ENCODE data around the gene KLF18. TPM values are rescaled to one million over a fixed set of nuclear protein-coding genes. Genes with fewer than 3 reads are reported as not detected.
"Not testable (repeated sequence)": the region's sequence is repeated elsewhere in the genome, so short reads cannot be mapped to it uniquely, and the experiment has no call there.

Gene KLF18
- not detected for total RNA-seq

DNA sequence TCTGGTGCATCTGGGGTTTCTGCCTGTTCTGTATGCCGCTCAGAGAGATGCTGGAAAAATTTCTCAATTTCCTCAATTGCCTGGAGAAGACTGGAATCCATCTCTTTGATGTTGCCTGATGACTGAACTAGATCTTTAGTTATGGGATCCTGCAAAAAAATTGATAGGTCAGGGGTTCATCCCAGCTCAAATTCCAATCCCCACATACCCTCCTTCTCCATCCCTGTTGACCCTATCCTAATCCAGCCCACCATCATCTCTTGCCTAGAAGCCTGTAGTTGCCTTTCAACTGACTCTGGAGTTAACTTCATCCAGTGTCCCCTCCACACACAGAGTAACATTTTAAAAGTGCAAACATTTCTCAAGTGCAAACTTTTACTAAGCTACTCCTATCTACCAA is at the start of gene KLF18:
TSS of gene KLF18 (minus strand) at position 101 of the 400 bp plus-strand sequence. CDS start at position 101, 0 bp downstream.
- Mint-ChIP-seq H3K36me3 (no peaks in the 10 kb centered on the region), H3K27ac (no peak within 1 kb of the TSS), H3K4me3 (no peak within 1 kb of the TSS), H3K27me3 (peaks cover 6% of the 10 kb centered on the region), H3K9me3 (peaks cover 12% of the 10 kb centered on the region), H3K4me1 (no peaks in the 10 kb centered on the region)
- no peak for DNase-seq

DNA sequence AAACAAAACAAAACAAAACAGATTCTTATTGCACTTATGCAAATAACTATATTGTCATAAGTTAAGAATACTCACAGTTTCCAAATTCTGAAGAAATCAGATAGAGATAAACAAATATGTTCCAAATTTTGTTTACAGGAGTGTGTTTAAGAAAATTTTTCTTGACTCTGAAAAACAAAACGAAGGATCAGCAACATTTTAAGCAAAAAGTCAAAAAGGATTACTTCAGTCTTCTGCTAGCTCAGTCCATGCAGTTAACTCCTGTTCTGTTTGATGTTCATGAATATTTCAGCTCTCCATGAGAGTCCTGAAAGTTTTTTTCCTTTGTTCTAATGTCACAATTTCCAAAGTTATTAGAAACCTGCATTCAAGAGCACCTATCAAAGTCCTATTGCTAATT is 33.2 kb upstream of the KLF18 start:
- H3K36me3 Mint-ChIP-seq = no peaks in the 10 kb centered on the region
- peaks cover 6% of the 10 kb centered on the region for H3K9me3 Mint-ChIP-seq
- no peaks in the 10 kb centered on the region for H3K4me1 Mint-ChIP-seq
- H3K27me3 Mint-ChIP-seq = peaks cover 11% of the 10 kb centered on the region
- no peak for DNase-seq
- H3K4me3 Mint-ChIP-seq = no peak overlapping the region
- H3K27ac Mint-ChIP-seq = no peak overlapping the region

DNA sequence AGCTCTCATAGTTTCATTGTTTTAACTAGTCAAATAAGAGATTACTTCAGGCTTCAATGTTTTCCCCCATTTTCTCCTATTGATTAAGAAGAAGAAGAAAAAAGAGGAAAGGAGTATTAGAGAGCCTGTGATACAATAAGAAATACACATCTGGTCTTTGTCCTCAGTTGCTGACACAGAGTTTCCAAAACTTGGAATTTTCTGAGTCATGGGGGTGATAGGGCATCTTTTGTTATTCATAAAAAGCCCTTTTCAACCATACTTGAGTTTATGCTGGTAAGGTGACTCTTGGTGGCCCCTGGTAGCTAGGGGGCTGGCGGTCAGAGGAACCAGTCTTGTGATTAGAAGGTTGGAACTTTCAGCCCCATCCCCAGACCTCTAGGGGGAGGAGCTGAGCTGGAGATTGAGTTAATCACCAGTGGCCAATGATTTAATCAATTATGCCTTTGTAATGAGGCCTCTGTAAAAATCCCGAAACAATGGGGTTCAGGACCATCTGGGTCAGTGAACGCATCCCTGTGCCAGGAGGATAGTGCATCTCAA is 28.9 kb upstream of the KLF18 start:
- peaks cover 12% of the 10 kb centered on the region for H3K9me3 Mint-ChIP-seq
- peaks cover 6% of the 10 kb centered on the region for H3K27me3 Mint-ChIP-seq
- no peak for DNase-seq
- no peak overlapping the region for H3K27ac Mint-ChIP-seq
- no peaks in the 10 kb centered on the region for H3K36me3 Mint-ChIP-seq
- H3K4me1 Mint-ChIP-seq = peaks cover 4% of the 10 kb centered on the region
- H3K4me3 Mint-ChIP-seq = no peak overlapping the region

DNA sequence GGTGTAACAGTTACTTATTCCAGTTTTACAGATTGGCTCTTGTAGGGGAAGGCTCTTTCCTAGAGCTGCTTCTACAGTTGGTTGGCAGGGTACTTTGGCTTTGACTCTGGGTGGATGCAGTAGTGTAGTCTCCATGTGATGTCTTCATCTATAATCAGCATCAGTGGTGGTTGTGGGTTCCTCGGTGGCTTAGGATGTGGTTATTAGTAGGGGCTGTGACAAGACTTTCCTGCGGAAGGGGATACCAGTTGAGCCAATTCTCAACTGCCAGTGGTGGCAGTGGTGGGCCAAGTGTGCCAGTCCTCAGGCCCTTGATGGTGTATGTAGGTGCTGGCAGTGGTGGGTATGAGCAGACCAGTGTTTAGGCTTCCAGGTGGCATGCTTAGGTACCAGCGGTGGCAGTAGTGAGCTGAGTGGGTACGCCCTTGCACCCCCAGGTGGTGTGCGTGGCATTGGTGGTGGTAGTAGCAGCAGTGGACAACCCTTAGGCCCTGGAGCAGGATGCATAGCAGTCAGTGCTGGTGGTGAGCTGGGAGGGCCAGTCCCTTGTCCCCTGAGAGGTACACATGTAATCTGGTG is 27.2 kb upstream of the KLF18 start:
- Mint-ChIP-seq H3K27me3 (peaks cover under 1% of the 10 kb centered on the region), H3K9me3 (peaks cover 6% of the 10 kb centered on the region), H3K4me1 (peaks cover 4% of the 10 kb centered on the region), H3K36me3 (no peaks in the 10 kb centered on the region), H3K27ac (no peak overlapping the region), H3K4me3 (no peak overlapping the region)
- no peak for DNase-seq

DNA sequence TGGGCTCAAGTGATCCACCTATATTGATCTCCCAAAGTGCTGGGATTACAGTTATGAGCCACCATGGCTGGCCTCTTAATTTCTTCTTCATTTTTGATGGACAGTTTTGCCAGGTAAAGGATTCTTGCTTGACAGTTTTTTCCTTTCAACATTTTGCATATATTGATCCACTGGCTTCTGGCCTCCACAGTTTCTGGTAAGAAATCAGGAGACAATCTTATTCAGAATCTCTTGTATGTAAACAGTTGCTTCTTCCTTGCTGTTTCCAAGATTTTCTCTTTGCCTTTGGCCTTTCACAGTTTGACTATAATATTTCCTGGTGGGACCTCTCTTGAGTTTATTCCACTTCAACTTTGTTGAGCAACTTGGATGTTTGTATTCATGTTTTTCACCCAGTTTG is 20.1 kb upstream of the KLF18 start:
- peaks cover 2% of the 10 kb centered on the region for H3K36me3 Mint-ChIP-seq
- DNase-seq = no peak
- peaks cover 3% of the 10 kb centered on the region for H3K9me3 Mint-ChIP-seq
- H3K4me3 Mint-ChIP-seq = no peak overlapping the region
- H3K4me1 Mint-ChIP-seq = no peaks in the 10 kb centered on the region
- no peaks in the 10 kb centered on the region for H3K27me3 Mint-ChIP-seq
- no peak overlapping the region for H3K27ac Mint-ChIP-seq

DNA sequence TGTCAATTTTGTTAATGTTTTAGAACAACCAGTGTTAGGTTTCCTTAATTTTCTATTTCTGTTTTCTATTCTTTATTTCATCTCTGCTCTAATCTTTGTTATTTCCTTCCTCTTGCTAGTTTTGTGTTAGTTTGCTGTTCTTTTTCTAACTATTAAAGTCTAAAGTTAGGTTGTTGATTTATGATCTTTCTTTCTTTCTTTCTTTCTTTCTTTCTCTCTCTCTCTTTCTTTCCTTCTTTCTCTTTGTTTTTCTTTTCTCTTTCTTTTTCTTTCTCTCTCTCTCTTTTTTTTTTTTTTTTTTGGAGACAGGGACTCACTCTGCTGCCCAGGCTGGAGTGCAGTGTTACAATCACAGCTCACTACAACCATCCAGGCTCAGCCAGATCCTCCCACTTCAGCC is 17.4 kb upstream of the KLF18 start:
- no peaks in the 10 kb centered on the region for H3K27me3 Mint-ChIP-seq

DNA sequence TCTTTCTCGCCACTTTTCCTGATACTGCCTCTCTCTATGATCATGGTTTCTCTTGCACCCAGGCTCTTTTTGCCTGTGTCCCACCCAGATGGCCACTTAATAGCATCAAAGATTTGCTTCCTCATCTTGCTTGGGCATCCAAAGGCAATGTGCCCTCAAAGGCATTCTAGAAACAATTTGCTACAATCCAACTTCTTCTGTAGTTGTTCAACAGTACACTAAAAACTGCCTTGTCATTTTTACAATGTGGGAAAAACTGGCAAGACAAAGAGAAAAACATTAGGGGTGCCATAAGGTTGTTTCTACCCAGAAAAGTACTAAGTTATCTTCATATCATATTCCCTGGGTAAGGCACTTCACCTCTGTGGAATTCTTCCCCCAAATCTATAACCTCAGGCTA is 16.5 kb upstream of the KLF18 start:
- Mint-ChIP-seq H3K4me3 (no peak overlapping the region), H3K9me3 (peaks cover 3% of the 10 kb centered on the region), H3K36me3 (no peaks in the 10 kb centered on the region), H3K4me1 (no peaks in the 10 kb centered on the region), H3K27ac (no peak overlapping the region), H3K27me3 (no peaks in the 10 kb centered on the region)
- no peak for DNase-seq

More for the DNA sequence above, 17.4 kb upstream of the KLF18 start:
- H3K36me3 Mint-ChIP-seq = peaks cover 2% of the 10 kb centered on the region
- H3K9me3 Mint-ChIP-seq = peaks cover 3% of the 10 kb centered on the region
- H3K4me1 Mint-ChIP-seq = no peaks in the 10 kb centered on the region
- no peak overlapping the region for H3K27ac Mint-ChIP-seq
- H3K4me3 Mint-ChIP-seq = no peak overlapping the region
- no peak for DNase-seq

DNA sequence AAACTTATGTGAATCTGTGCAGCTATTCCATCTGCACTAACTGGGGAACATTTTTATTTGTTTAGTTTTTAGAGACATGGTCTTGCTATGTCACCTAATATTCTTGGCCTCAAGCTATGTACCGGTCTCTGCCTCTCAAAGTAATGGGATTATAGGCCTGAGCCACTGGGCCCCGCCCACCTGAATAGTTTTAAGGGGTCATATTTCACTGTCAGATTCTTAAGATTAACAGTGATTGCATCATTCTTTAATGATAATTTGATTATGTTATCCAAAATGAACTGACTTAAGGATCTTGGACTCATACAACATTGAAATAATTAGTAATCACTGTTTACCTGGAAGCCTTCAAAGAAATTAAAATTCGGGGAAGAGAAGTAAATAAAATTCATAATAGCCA is 12.6 kb upstream of the KLF18 start:
- H3K27me3 Mint-ChIP-seq = peaks cover 19% of the 10 kb centered on the region
- H3K4me1 Mint-ChIP-seq = no peaks in the 10 kb centered on the region

DNA sequence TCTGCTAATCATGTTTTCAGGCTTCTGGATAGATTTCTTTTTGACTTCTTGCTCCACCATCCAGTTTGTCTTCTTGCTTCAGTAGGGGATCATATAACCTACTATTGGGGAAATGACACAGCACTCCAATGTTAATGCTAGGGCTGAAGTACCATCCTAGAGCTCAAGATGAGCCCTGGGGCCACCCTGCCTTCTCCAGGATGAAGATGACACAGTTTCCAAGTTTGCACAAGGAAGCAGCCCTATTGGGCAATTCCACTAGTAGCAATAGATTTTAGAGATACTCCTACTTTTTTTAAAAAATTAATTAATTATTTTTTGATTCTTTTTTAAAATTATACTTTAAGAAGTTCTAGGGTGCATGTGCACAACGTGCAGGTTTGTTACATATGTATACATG is 11.3 kb upstream of the KLF18 start:
- Mint-ChIP-seq H3K4me1 (no peaks in the 10 kb centered on the region), H3K27ac (no peak overlapping the region), H3K27me3 (peaks cover 19% of the 10 kb centered on the region), H3K9me3 (no peaks in the 10 kb centered on the region), H3K4me3 (no peak overlapping the region), H3K36me3 (no peaks in the 10 kb centered on the region)
- no peak for DNase-seq

More for the DNA sequence above, 12.6 kb upstream of the KLF18 start:
- DNase-seq = no peak
- H3K36me3 Mint-ChIP-seq = no peaks in the 10 kb centered on the region
- H3K9me3 Mint-ChIP-seq = no peaks in the 10 kb centered on the region
- H3K4me3 Mint-ChIP-seq = no peak overlapping the region
- no peak overlapping the region for H3K27ac Mint-ChIP-seq

DNA sequence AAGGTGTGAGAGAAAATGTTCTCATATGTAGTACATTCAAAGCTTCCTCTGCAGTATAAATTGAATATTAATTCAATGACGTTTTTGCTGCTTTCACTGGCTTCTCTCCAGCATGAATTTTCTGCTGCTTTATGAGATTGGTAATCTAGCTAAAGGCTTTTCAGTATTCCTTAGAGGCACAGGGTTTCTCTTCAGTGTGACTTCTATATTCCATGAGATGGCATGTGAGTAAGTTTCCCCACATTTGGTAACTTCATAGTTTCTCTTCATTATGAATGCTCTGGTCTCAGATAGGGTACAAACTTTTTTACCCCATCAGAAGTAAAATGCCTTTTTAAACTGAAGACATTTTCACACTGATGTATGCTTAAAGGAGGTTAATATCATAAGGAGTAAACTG is 10.4 kb upstream of the KLF18 start:
- Mint-ChIP-seq H3K27ac (no peak overlapping the region), H3K27me3 (peaks cover 19% of the 10 kb centered on the region), H3K4me3 (no peak overlapping the region), H3K4me1 (no peaks in the 10 kb centered on the region), H3K36me3 (no peaks in the 10 kb centered on the region), H3K9me3 (no peaks in the 10 kb centered on the region)
- no peak for DNase-seq

DNA sequence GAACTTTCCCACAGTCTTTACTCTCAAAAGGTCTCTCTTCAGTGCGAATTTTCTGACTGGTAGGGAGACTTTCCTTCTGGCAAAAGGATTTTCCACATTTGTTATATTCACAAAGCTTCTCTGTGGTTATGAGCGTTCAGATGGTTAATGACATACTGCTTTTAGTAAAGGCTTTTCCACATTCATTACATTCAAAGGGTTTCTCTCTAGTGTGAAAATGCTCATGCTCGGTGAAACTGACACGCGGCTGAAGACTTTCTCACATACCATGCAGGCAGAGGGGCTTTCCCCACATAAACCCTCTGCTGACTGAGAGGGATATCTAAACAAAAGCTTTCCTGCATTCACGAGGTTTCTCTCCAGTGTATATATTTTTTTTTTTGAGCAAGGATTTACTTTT is 9.9 kb upstream of the KLF18 start:
- peaks cover 3% of the 10 kb centered on the region for H3K9me3 Mint-ChIP-seq
- no peak overlapping the region for H3K4me3 Mint-ChIP-seq
- no peaks in the 10 kb centered on the region for H3K36me3 Mint-ChIP-seq
- peaks cover 19% of the 10 kb centered on the region for H3K27me3 Mint-ChIP-seq
- H3K27ac Mint-ChIP-seq = no peak overlapping the region
- no peaks in the 10 kb centered on the region for H3K4me1 Mint-ChIP-seq
- DNase-seq = no peak

DNA sequence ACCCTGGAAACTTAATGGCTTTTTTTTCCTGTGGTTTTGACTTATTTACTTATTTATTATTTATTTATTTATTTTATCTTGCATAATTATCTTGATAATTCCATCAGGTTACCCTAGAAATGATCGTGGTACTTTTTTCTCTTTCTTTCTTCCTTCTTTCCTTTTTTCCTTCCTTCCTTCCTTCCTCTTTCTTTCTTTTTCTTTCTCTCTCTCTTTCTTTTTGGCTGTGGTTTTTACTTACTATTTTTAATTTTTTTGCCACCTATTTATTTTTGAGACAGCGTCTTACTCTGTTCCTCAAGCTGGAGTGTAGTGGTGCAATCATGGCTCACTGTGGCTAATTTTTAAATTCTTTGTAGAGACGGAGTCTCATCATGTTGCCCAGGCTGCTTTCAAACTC is 6.2 kb upstream of the KLF18 start:
- H3K27ac Mint-ChIP-seq = no peak overlapping the region
- H3K27me3 Mint-ChIP-seq = peaks cover 19% of the 10 kb centered on the region
- no peaks in the 10 kb centered on the region for H3K4me1 Mint-ChIP-seq
- H3K9me3 Mint-ChIP-seq = peaks cover 13% of the 10 kb centered on the region
- H3K4me3 Mint-ChIP-seq = no peak overlapping the region
- DNase-seq = no peak
- H3K36me3 Mint-ChIP-seq = no peaks in the 10 kb centered on the region

DNA sequence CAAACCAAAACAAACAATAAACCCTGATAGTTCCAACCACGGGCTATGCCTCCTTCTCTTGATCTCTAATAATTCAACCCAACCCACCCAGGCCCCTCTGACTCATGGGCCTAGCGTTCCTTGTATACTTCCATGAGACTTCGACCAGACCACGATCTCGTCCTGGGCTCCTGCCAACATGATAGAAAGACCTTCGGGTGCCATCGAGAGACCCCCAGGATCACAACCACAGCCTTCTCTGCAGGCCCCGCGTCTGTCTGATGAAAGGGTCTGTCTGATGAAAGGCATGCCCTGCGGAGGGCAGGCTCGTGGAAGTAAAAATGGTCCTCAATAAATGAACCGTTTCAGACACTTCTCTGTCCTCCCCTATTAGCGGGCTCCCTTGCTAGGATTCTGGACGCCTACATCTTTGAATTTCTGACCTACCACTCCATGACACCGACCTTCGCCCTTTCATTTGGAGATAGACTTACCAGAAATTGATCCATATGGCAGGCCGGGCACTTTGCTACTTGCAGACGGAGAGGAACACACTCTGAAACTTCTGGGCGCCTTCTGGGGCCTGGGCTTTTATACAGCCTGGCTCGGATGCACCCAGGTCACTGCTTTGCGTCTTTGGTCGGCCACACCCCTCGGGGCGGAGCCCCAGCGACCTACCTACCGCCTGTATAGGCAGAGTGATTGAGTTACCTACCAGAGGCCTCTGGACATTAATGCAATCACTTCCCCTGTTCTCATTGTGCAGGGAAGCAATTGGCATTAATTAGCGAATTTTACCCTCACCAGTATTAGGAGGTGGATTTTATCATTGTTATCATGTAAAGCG is 5.3 kb upstream of the KLF18 start:
- Mint-ChIP-seq H3K36me3 (no peaks in the 10 kb centered on the region), H3K27me3 (peaks cover 18% of the 10 kb centered on the region), H3K4me1 (no peaks in the 10 kb centered on the region), H3K9me3 (peaks cover 13% of the 10 kb centered on the region), H3K4me3 (no peak overlapping the region), H3K27ac (no peak overlapping the region)
- no peak for DNase-seq

DNA sequence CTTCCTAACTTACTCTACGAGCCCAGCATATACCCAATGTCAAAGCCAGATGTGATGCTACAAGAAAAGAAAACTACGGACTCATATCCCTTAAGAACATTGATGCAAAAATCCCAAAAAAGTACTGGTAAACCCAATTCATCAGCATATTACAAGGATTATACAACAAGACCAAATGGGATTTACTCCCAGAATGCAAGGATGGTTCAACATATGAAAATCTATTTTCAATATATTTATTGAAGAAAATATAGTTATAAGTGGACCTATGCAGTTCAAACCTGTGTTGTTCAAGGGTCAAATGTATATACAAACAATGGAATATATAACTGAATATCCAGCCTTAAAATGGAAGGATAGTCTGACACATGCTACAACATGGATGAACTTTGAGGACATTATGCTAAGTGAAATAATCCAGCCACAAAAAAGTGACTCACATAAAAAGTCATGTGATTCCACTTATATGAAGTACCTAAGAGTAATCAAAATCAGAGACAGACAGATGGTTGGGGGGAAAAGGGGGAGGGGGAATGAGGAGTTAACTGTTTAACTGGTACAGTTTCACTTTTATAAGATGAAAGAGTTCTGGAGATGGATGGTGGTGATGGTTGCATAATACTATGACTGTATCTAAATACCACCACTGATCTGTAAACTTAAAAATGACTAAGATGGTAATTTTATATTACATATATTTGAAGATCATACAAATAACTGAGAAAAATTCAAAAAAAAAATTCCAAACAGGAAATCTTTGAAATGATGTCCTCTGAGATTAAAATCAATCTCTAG is 3.7 kb upstream of the KLF18 start:
- no peak overlapping the region for H3K27ac Mint-ChIP-seq
- peaks cover 10% of the 10 kb centered on the region for H3K27me3 Mint-ChIP-seq
- H3K36me3 Mint-ChIP-seq = no peaks in the 10 kb centered on the region
- no peak for DNase-seq
- no peaks in the 10 kb centered on the region for H3K4me1 Mint-ChIP-seq
- H3K4me3 Mint-ChIP-seq = no peak overlapping the region
- peaks cover 13% of the 10 kb centered on the region for H3K9me3 Mint-ChIP-seq

DNA sequence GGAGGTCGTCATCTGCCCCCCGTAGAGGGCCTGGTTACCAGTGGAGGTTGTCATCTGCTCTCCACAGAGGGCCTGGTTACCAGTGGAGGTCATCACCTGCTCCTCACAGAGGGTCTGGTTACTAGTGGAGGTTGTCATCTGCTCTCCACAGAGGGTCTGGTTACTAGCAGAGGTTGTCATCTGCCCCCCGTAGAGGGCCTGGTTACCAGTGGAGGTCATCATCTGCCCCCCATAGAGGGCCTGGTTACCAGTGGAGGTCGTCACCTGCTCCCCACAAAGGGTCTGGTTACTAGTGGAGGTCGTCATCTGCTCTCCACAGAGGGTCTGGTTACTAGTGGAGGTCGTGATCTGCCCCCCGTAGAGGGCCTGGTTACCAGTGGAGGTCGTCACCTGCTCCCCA is 1.9 kb downstream of the KLF18 start:
- DNase-seq, H3K27me3 Mint-ChIP-seq, H3K4me3 Mint-ChIP-seq, H3K36me3 Mint-ChIP-seq, H3K9me3 Mint-ChIP-seq, H3K4me1 Mint-ChIP-seq, H3K27ac Mint-ChIP-seq: not testable (repeated sequence)
